K562 (cell line): Measurements from ENCODE around the gene PXK. TPM values are rescaled to one million over a fixed set of nuclear protein-coding genes. Genes with fewer than 3 reads are reported as not detected.

Experiments used
- CAMTA2 ChIP-seq: fragments of 250-450 bp; sonication (Bioruptor Pico); conservative IDR thresholded peaks from 2 replicates; pipeline ENCODE4 v1.5.1; 2022
- ESRRB ChIP-seq: fragments of 250-450 bp; sonication (Bioruptor Pico); IDR thresholded peaks from 2 replicates; pipeline ENCODE4 v1.5.0; 2020; ENCODE audit warnings: mild to moderate bottlenecking, moderate library complexity, borderline replicate concordance
- MAFK ChIP-seq: IDR thresholded peaks from 2 replicates; pipeline ENCODE4 v1.6.1; 2011; ENCODE audit warnings: low read length, improper control_type of control experiment
- PTBP1 ChIP-seq: fragments of 200-400 bp; formaldehyde crosslinking; IDR thresholded peaks from 2 replicates; pipeline ENCODE4 v1.6.1; 2017; ENCODE audit warnings: low read depth, low read length
- RBM25 ChIP-seq: fragments of 200-400 bp; formaldehyde crosslinking; IDR thresholded peaks from 2 replicates; pipeline ENCODE4 v1.6.1; 2018; ENCODE audit warnings: low read length, low read depth, moderate library complexity; ENCODE audit not compliant: severe bottlenecking
- RCOR1 ChIP-seq, 2 experiments: IDR thresholded peaks; 2 replicates each; pipeline ENCODE4 v1.6.1; 2012; ENCODE audit warnings: low read depth in 2 of 2, low read length in 2 of 2, borderline replicate concordance in 1 of 2, improper control_type of control experiment in 1 of 2
- ZNF24 ChIP-seq: fragments of 450-650 bp; IDR thresholded peaks from 2 replicates; pipeline ENCODE4 v1.6.1; 2016
- ZNF253 ChIP-seq: fragments of 250-450 bp; sonication (Bioruptor Pico); conservative IDR thresholded peaks from 2 replicates; pipeline ENCODE4 v1.6.1; 2021; ENCODE audit warnings: mild to moderate bottlenecking
- ZNF445 ChIP-seq: fragments of 250-450 bp; sonication (Bioruptor Pico); IDR thresholded peaks from 2 replicates; pipeline ENCODE4 v1.4.0; 2020; ENCODE audit warnings: low read depth, mild to moderate bottlenecking, moderate library complexity
- ZSCAN29 ChIP-seq: fragments of 450-650 bp; IDR thresholded peaks from 2 replicates; pipeline ENCODE4 v1.6.1; 2017
- polyA plus RNA-seq, 8 experiments: library from polyadenylated mRNA; depleted of rRNA in 4 of 8; stranded (reverse) in 5 of 8; unstranded in 3 of 8; fragments of >200 nt; fragmentation: Nextera tagmentation in 2 of 8; fragmentation: Illumina TruSeq in 1 of 8; extraction: Ambion mirVana in 2 of 8; extraction: Trizol in 1 of 8; gene quantifications; 2 replicates each; pipeline versions ENCODE4 v1.2.1 to v1.2.3, GENCODE V29; 2011 to 2014; ENCODE audit warnings: inconsistent platforms in 1 of 8, missing spikeins in 1 of 8
- total RNA-seq, 7 experiments: library from RNA; depleted of rRNA in 6 of 7; stranded (reverse); fragments of >200 nt in 6 of 7; fragmentation: Illumina TruSeq in 2 of 7; extraction: Trizol in 2 of 7; gene quantifications; 2 replicates each; pipeline versions ENCODE4 v1.2.1 to v1.2.3, GENCODE V29; 2011 to 2021; ENCODE audit warnings: low replicate concordance in 1 of 7
- TF ChIP-seq, protein P1 (sequence below), 2 experiments: IDR thresholded peaks in 1 of 2; conservative IDR thresholded peaks in 1 of 2; 2 replicates each; pipeline ENCODE4 v1.6.1; 2016; ENCODE audit warnings: low read depth in 2 of 2, mild to moderate bottlenecking in 1 of 2, missing compliant biosample characterization in 1 of 2, missing genetic modification characterization in 1 of 2, moderate library complexity in 1 of 2
- TF ChIP-seq, protein P2 (sequence below): fragments of 450-650 bp; formaldehyde crosslinking; IDR thresholded peaks from 2 replicates; pipeline ENCODE4 v1.4.0; 2022; ENCODE audit warnings: missing genetic modification characterization
- TF ChIP-seq, protein P3 (sequence below): IDR thresholded peaks from 2 replicates; pipeline ENCODE4 v1.6.1; 2011; ENCODE audit warnings: borderline replicate concordance, low read depth, mild to moderate bottlenecking, moderate library complexity, low read length; ENCODE audit not compliant: insufficient read depth, poor library complexity, severe bottlenecking
- TF ChIP-seq, protein P4 (sequence below): fragments of 450-650 bp; formaldehyde crosslinking; IDR thresholded peaks from 2 replicates; pipeline ENCODE4 v1.4.0; 2022; ENCODE audit warnings: missing genetic modification characterization
- TF ChIP-seq, protein P5 (sequence below): fragments of 450-650 bp; IDR thresholded peaks from 2 replicates; pipeline ENCODE4 v1.6.1; 2016
- TF ChIP-seq, protein P6 (sequence below): fragments of 450-650 bp; formaldehyde crosslinking; IDR thresholded peaks from 2 replicates; pipeline ENCODE4 v1.4.0; 2020; ENCODE audit warnings: mild to moderate bottlenecking, mixed read lengths

The PXK gene
- total and polyA plus RNA-seq, 9 of the 15 experiments (the other 6 are each of a cell fraction or from before 2014, with no cell fraction given), result 3.3 to 19.9 (median 11.3) TPM

DNA sequence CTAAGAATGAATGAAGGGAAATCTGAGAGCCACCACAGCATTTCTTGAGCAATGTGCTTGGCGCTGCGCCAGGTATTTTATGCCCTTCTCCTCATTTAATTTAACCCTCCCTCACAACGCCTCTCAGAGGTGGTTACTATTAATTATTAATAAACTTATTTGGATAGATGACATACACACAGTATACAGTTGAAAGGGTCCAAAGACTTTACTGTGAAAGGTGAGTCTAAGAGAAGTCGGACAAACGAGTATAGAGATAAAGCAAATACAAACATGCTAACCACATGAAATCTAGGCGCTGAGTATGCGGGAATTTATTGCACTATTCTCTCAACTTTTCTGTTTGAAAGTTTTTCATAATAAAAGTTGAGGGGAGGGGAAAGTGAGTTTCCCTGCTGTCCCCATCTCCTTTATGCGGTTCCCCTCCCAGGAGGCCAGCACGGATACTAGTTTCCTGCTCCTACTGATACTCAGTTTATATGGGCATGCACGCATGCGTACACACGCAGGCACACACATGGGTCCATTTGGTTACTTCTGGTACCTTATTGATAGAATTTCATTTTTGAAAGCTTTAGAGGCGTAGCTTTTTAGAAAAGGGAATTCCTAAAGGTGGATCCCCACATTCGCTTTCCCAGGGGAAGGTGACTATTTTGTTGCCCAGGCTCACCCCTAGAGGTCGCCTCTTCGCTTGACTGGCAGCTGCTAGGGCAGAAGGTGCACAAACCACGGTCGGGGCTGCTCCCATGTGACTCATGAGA, 130.7 kb downstream of the PXK start (continued):
- TF ChIP-seq, protein P1, sequence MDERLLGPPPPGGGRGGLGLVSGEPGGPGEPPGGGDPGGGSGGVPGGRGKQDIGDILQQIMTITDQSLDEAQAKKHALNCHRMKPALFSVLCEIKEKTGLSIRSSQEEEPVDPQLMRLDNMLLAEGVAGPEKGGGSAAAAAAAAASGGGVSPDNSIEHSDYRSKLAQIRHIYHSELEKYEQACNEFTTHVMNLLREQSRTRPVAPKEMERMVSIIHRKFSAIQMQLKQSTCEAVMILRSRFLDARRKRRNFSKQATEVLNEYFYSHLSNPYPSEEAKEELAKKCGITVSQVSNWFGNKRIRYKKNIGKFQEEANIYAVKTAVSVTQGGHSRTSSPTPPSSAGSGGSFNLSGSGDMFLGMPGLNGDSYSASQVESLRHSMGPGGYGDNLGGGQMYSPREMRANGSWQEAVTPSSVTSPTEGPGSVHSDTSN (CRISPR knock-in tag; IDR thresholded peaks at IDR 0.05; ENCODE audit: low read depth), result peak; percentile 58
- TF ChIP-seq, protein P1 (tag; conservative IDR thresholded peaks at IDR 0.05; ENCODE audit: low read depth), result peak; percentile 65
- TF ChIP-seq CAMTA2 (CRISPR knock-in tag) (no peak), RBM25 (no peak), ESRRB (no peak), ZNF253 (CRISPR knock-in tag) (no peak), ZSCAN29 (no peak), ZNF445 (CRISPR knock-in tag) (no peak), RCOR1 (IDR thresholded peaks at IDR 0.05; ENCODE audit: borderline replicate concordance in 1 of 2, low read depth in 2 of 2, low read length in 2 of 2) (0 out of 4 replicates have a peak, but pooled peaks of 1 of the 2 experiments have one; percentile 35), MAFK (no peak), ZNF24 (no peak; the same call in 1 of the 2 replicates), PTBP1 (no peak)
- TF ChIP-seq, protein P2, sequence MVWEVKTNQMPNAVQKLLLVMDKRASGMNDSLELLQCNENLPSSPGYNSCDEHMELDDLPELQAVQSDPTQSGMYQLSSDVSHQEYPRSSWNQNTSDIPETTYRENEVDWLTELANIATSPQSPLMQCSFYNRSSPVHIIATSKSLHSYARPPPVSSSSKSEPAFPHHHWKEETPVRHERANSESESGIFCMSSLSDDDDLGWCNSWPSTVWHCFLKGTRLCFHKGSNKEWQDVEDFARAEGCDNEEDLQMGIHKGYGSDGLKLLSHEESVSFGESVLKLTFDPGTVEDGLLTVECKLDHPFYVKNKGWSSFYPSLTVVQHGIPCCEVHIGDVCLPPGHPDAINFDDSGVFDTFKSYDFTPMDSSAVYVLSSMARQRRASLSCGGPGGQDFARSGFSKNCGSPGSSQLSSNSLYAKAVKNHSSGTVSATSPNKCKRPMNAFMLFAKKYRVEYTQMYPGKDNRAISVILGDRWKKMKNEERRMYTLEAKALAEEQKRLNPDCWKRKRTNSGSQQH (CRISPR knock-in tag), result no peak
- TF ChIP-seq, protein P3, sequence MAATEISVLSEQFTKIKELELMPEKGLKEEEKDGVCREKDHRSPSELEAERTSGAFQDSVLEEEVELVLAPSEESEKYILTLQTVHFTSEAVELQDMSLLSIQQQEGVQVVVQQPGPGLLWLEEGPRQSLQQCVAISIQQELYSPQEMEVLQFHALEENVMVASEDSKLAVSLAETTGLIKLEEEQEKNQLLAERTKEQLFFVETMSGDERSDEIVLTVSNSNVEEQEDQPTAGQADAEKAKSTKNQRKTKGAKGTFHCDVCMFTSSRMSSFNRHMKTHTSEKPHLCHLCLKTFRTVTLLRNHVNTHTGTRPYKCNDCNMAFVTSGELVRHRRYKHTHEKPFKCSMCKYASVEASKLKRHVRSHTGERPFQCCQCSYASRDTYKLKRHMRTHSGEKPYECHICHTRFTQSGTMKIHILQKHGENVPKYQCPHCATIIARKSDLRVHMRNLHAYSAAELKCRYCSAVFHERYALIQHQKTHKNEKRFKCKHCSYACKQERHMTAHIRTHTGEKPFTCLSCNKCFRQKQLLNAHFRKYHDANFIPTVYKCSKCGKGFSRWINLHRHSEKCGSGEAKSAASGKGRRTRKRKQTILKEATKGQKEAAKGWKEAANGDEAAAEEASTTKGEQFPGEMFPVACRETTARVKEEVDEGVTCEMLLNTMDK, result peak; percentile 91
- TF ChIP-seq, protein P4, sequence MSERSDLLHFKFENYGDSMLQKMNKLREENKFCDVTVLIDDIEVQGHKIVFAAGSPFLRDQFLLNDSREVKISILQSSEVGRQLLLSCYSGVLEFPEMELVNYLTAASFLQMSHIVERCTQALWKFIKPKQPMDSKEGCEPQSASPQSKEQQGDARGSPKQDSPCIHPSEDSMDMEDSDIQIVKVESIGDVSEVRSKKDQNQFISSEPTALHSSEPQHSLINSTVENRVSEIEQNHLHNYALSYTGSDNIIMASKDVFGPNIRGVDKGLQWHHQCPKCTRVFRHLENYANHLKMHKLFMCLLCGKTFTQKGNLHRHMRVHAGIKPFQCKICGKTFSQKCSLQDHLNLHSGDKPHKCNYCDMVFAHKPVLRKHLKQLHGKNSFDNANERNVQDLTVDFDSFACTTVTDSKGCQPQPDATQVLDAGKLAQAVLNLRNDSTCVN (CRISPR knock-in tag), result no peak
- TF ChIP-seq, protein P5, sequence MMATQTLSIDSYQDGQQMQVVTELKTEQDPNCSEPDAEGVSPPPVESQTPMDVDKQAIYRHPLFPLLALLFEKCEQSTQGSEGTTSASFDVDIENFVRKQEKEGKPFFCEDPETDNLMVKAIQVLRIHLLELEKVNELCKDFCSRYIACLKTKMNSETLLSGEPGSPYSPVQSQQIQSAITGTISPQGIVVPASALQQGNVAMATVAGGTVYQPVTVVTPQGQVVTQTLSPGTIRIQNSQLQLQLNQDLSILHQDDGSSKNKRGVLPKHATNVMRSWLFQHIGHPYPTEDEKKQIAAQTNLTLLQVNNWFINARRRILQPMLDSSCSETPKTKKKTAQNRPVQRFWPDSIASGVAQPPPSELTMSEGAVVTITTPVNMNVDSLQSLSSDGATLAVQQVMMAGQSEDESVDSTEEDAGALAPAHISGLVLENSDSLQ, result peak; percentile 91
- TF ChIP-seq, protein P6, sequence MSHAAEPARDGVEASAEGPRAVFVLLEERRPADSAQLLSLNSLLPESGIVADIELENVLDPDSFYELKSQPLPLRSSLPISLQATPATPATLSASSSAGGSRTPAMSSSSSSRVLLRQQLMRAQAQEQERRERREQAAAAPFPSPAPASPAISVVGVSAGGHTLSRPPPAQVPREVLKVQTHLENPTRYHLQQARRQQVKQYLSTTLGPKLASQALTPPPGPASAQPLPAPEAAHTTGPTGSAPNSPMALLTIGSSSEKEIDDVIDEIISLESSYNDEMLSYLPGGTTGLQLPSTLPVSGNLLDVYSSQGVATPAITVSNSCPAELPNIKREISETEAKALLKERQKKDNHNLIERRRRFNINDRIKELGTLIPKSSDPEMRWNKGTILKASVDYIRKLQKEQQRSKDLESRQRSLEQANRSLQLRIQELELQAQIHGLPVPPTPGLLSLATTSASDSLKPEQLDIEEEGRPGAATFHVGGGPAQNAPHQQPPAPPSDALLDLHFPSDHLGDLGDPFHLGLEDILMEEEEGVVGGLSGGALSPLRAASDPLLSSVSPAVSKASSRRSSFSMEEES (CRISPR knock-in tag), result no peak
